Loucy (cell line): ENCODE results near the gene SPNS1.

Experiments
- EZH2phosphoT487 ChIP-seq: fragments of 200-600 bp; IDR thresholded peaks from 2 replicates; pipeline ENCODE4 v1.6.1; 2018; ENCODE audit warnings: antibody characterized with exemption, mild to moderate bottlenecking, moderate library complexity, borderline replicate concordance
- TF ChIP-seq, protein P1 (sequence below): fragments of 200-600 bp; sonication (generic); conservative IDR thresholded peaks from 2 replicates; pipeline ENCODE4 v1.5.1; 2014; ENCODE audit warnings: mild to moderate bottlenecking, antibody characterized with exemption, low read length

DNA sequence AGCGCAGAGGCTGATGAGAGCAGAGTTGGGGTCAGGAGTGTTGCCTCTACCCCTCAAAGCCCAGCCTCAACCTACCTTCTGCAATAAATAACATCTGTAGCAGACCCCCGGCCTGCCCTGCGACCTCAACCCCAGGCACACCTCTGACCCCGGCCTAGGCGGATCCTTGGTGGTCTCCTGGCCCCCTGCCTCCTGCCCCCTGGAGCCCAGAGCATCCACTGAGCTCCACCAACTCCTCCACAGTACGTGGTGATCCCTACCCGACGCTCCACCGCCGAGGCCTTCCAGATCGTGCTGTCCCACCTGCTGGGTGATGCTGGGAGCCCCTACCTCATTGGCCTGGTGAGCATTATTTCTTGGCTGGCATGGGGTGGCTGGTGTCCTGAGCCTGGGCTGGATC is 8.4 kb downstream of the SPNS1 start:
- TF ChIP-seq, protein P1, sequence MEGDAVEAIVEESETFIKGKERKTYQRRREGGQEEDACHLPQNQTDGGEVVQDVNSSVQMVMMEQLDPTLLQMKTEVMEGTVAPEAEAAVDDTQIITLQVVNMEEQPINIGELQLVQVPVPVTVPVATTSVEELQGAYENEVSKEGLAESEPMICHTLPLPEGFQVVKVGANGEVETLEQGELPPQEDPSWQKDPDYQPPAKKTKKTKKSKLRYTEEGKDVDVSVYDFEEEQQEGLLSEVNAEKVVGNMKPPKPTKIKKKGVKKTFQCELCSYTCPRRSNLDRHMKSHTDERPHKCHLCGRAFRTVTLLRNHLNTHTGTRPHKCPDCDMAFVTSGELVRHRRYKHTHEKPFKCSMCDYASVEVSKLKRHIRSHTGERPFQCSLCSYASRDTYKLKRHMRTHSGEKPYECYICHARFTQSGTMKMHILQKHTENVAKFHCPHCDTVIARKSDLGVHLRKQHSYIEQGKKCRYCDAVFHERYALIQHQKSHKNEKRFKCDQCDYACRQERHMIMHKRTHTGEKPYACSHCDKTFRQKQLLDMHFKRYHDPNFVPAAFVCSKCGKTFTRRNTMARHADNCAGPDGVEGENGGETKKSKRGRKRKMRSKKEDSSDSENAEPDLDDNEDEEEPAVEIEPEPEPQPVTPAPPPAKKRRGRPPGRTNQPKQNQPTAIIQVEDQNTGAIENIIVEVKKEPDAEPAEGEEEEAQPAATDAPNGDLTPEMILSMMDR: no peak
- TF ChIP-seq EZH2phosphoT487: no peak
